GM12878 (cell line): ENCODE data around the gene TM4SF1. TPM values are rescaled to one million over a fixed set of nuclear protein-coding genes. Genes with fewer than 3 reads are reported as not detected.

Experiments
- ATAC-seq: fragments of 200-7000 bp; cut with Tn5 transposase; 3 replicates; pipeline ENCODE4 v1.9.1; 2020; ENCODE audit warnings: mild to moderate bottlenecking, moderate library complexity
- BruUV-seq: library from RNA; stranded (reverse); fragments of 400-500 nt; replicated peaks from 2 replicates; lab custom pipeline; 2021; lab: Mats Ljungman, UMichigan
- CTCF ChIA-PET: fragments of 300-600 bp; sonication (Branson Sonifier 250); formaldehyde crosslinking; extraction: SDS; loops from one replicate; lab custom pipeline; 2021; ENCODE audit warnings: inconsistent platforms; lab: Yijun Ruan, JAX
- POLR2A ChIA-PET: fragments of 350-600 bp; formaldehyde crosslinking; extraction: SDS; loops from one replicate; lab custom pipeline; 2021; ENCODE audit warnings: inconsistent platforms; lab: Charles Lee
- RAD21 ChIA-PET: fragments of 300-600 bp; sonication (Branson Sonifier 250); formaldehyde crosslinking; loops from one replicate; lab custom pipeline; 2023; ENCODE audit warnings: antibody characterized with exemption; ENCODE audit not compliant: unreplicated experiment; lab: Charles Lee
- SMC1A ChIA-PET: fragments of 300-600 bp; sonication (Branson Sonifier 250); formaldehyde crosslinking; loops from one replicate; lab custom pipeline; 2023; ENCODE audit not compliant: unreplicated experiment, uncharacterized antibody; lab: Charles Lee
- DNase-seq: peaks from one replicate; pipeline ENCODE4 v3.0.0-alpha.2; 2011; ENCODE audit warnings: low read depth, low spot score
- FAIRE-seq: peaks from 3 replicates; lab custom pipeline; 2011; peaks lifted over from hg19 to GRCh38; lab: Jason Lieb, UNC
- H2AFZ ChIP-seq: 2 replicates; pipeline ENCODE4 v1.6.0; 2011; ENCODE audit warnings: low read depth, low read length, control low read depth; ENCODE audit not compliant: control insufficient read depth
- H3K27ac ChIP-seq: 2 replicates; pipeline ENCODE4 v1.5.1; 2011; ENCODE audit warnings: control low read depth; ENCODE audit not compliant: control insufficient read depth, insufficient read depth
- H3K27me3 ChIP-seq, 2 experiments: replicated peaks in 1 of 2; 2 replicates each; pipeline versions ENCODE4 v1.6.0 to v1.6.1; 2011; ENCODE audit warnings: low read length in 1 of 2; ENCODE audit not compliant: control insufficient read depth in 2 of 2, insufficient read depth in 2 of 2
- H3K36me3 ChIP-seq, 2 experiments: 2 replicates each; pipeline ENCODE4 v1.5.1; 2011; ENCODE audit warnings: low read length in 1 of 2; ENCODE audit not compliant: control insufficient read depth in 2 of 2, insufficient read depth in 2 of 2
- H3K4me1 ChIP-seq: 2 replicates; pipeline ENCODE4 v1.6.1; 2011; ENCODE audit warnings: mild to moderate bottlenecking, low read length, moderate library complexity, mixed read lengths; ENCODE audit not compliant: control insufficient read depth, insufficient read depth
- H3K4me2 ChIP-seq: 2 replicates; pipeline ENCODE4 v1.6.0; 2011; ENCODE audit warnings: control low read depth; ENCODE audit not compliant: control insufficient read depth, insufficient read depth
- H3K4me3 ChIP-seq: fragments of 200-600 bp; sonication (generic); 2 replicates; pipeline ENCODE4 v1.5.1; 2016
- H3K79me2 ChIP-seq: 2 replicates; pipeline ENCODE4 v1.6.0; 2011; ENCODE audit warnings: low read length; ENCODE audit not compliant: control insufficient read depth, insufficient read depth
- H3K9ac ChIP-seq: 2 replicates; pipeline ENCODE4 v1.8.0; 2011; ENCODE audit warnings: low read length, control low read depth, mixed read lengths; ENCODE audit not compliant: control insufficient read depth, insufficient read depth
- H3K9me3 ChIP-seq: replicated peaks from 3 replicates; pipeline ENCODE4 v1.5.1; 2011; ENCODE audit warnings: mild to moderate bottlenecking, low read length; ENCODE audit not compliant: control insufficient read depth, insufficient read depth
- H4K20me1 ChIP-seq: 2 replicates; pipeline ENCODE4 v1.6.0; 2011; ENCODE audit not compliant: control insufficient read depth, insufficient read depth
- ASH2L ChIP-seq: fragments of 300-600, 200-600 bp; sonication (generic); IDR thresholded peaks from 2 replicates; pipeline ENCODE4 v1.6.1; 2017; ENCODE audit warnings: low read depth, mild to moderate bottlenecking, borderline replicate concordance
- BHLHE40 ChIP-seq, 2 experiments: fragments of 450-650 bp in 1 of 2; IDR thresholded peaks; 2 replicates each; pipeline ENCODE4 v1.6.1; 2011 to 2017; ENCODE audit warnings: low read depth in 2 of 2, borderline replicate concordance in 1 of 2, improper control_type of control experiment in 1 of 2, low read length in 1 of 2, mild to moderate bottlenecking in 1 of 2
- EGR1 ChIP-seq, 2 experiments: IDR thresholded peaks; 1 replicate in 1 of 2; 2 replicates in 1 of 2; pipeline ENCODE4 v1.6.1; 2011 to 2012; ENCODE audit warnings: low read depth in 2 of 2, low read length in 2 of 2, borderline replicate concordance in 1 of 2, mild to moderate bottlenecking in 1 of 2, moderate library complexity in 1 of 2
- EP300 ChIP-seq, 2 experiments: fragments of 150-350 bp in 1 of 2; IDR thresholded peaks; 2 replicates each; pipeline ENCODE4 v1.6.1; 2011 to 2012; ENCODE audit warnings: low read depth in 2 of 2, low read length in 2 of 2, borderline replicate concordance in 1 of 2, improper control_type of control experiment in 1 of 2, inconsistent platforms in 1 of 2; ENCODE audit not compliant: control insufficient read depth in 1 of 2
- ESRRA ChIP-seq: IDR thresholded peaks from 2 replicates; pipeline ENCODE4 v1.6.1; 2012; ENCODE audit warnings: mild to moderate bottlenecking, low read length, improper control_type of control experiment
- HDGF ChIP-seq: fragments of 450-650 bp; IDR thresholded peaks from 2 replicates; pipeline ENCODE4 v1.6.1; 2016; ENCODE audit warnings: antibody characterized with exemption
- JUNB ChIP-seq: IDR thresholded peaks from 2 replicates; pipeline ENCODE4 v1.6.1; 2016; ENCODE audit warnings: antibody characterized with exemption, mild to moderate bottlenecking
- JUND ChIP-seq: IDR thresholded peaks from 2 replicates; pipeline ENCODE4 v1.6.1; 2012; ENCODE audit warnings: low read depth, mild to moderate bottlenecking, low read length, improper control_type of control experiment, moderate library complexity
- MYC ChIP-seq: IDR thresholded peaks from 2 replicates; pipeline ENCODE4 v1.6.1; 2011; ENCODE audit warnings: mild to moderate bottlenecking, low read length, moderate library complexity, inconsistent platforms; ENCODE audit not compliant: insufficient read depth, insufficient replicate concordance, insufficient read length, severe bottlenecking
- NFYB ChIP-seq: IDR thresholded peaks from 2 replicates; pipeline ENCODE4 v1.6.1; 2011; ENCODE audit warnings: low read depth, mild to moderate bottlenecking, low read length, improper control_type of control experiment, moderate library complexity; ENCODE audit not compliant: insufficient read depth
- POLR2A ChIP-seq: IDR thresholded peaks from 2 replicates; pipeline ENCODE4 v1.6.1; 2011; ENCODE audit warnings: low read depth, mild to moderate bottlenecking, low read length
- POLR2AphosphoS2 ChIP-seq: IDR thresholded peaks from 2 replicates; pipeline ENCODE4 v1.6.1; 2011; ENCODE audit warnings: low read depth, mild to moderate bottlenecking, low read length, improper control_type of control experiment, moderate library complexity
- RAD51 ChIP-seq: fragments of 450-650 bp; IDR thresholded peaks from 2 replicates; pipeline ENCODE4 v1.6.1; 2016; ENCODE audit warnings: moderate library complexity, mild to moderate bottlenecking, inconsistent platforms
- RBBP5 ChIP-seq: fragments of 200-600 bp; sonication (generic); conservative IDR thresholded peaks from 2 replicates; pipeline ENCODE4 v1.6.1; 2016
- RUNX3 ChIP-seq: IDR thresholded peaks from 2 replicates; pipeline ENCODE4 v1.6.1; 2012; ENCODE audit warnings: low read length, inconsistent platforms
- SIX5 ChIP-seq: IDR thresholded peaks from 2 replicates; pipeline ENCODE4 v1.6.1; 2011; ENCODE audit warnings: mild to moderate bottlenecking, low read depth, low read length, moderate library complexity; ENCODE audit not compliant: severe bottlenecking
- SMAD5 ChIP-seq: IDR thresholded peaks from 2 replicates; pipeline ENCODE4 v1.6.1; 2016; ENCODE audit warnings: antibody characterized with exemption, low read depth
- TCF12 ChIP-seq: IDR thresholded peaks from 2 replicates; pipeline ENCODE4 v1.6.1; 2011; ENCODE audit warnings: low read depth, mild to moderate bottlenecking, low read length
- TCF7 ChIP-seq: IDR thresholded peaks from 2 replicates; pipeline ENCODE4 v1.6.1; 2014; ENCODE audit warnings: antibody characterized with exemption, borderline replicate concordance
- WGBS: methylation state at CpG from one replicate; pipeline ENCODE4 v1.1.6; 2016; ENCODE audit warnings: low lambda C conversion rate; ENCODE audit not compliant: insufficient replicate concordance, insufficient coverage; ENCODE audit errors: missing lambda C conversion rate; 5-methylcytosine and 5-hydroxymethylcytosine counted together
- in situ Hi-C: fragments of 300-500 bp; cut with MboI; formaldehyde crosslinking; loops from 9 replicates; pipeline ENCODE4 v1.14.3; 2018; ENCODE audit warnings: mixed read lengths
- intact Hi-C: fragments of 100-400 bp; cut with micrococcal nuclease; formaldehyde crosslinking; loops from one replicate; pipeline ENCODE4 v1.14.2; 2022; ENCODE audit not compliant: unreplicated experiment
- polyA plus RNA-seq, 11 experiments: library from polyadenylated mRNA; depleted of rRNA in 4 of 11; unstranded in 6 of 11; stranded (reverse) in 5 of 11; fragments of >200 nt; fragmentation: Nextera tagmentation in 4 of 11; fragmentation: Illumina TruSeq in 1 of 11; extraction: Ambion mirVana in 4 of 11; extraction: Trizol in 1 of 11; gene quantifications; 1 replicate in 1 of 11; 2 replicates in 10 of 11; pipeline versions ENCODE4 v1.2.1 to v1.2.3, GENCODE V29; 2011 to 2016; ENCODE audit warnings: inconsistent platforms in 2 of 11, missing spikeins in 2 of 11, low read depth in 1 of 11
- total RNA-seq, 4 experiments: library from RNA; depleted of rRNA in 3 of 4; stranded (reverse); fragments of >200 nt in 3 of 4; fragmentation: Illumina TruSeq in 1 of 4; extraction: Trizol in 1 of 4; gene quantifications; 2 replicates each; pipeline versions ENCODE4 v1.2.1 to v1.2.3, GENCODE V29; 2013 to 2021
- TF ChIP-seq, protein P1 (sequence below): fragments of 450-650 bp; IDR thresholded peaks from 2 replicates; pipeline ENCODE4 v1.6.1; 2017; ENCODE audit warnings: antibody characterized with exemption, mild to moderate bottlenecking, moderate library complexity
- TF ChIP-seq, protein P2 (sequence below): IDR thresholded peaks from 2 replicates; pipeline ENCODE4 v1.6.1; 2011; ENCODE audit warnings: mild to moderate bottlenecking, low read depth, low read length, moderate library complexity; ENCODE audit not compliant: insufficient replicate concordance

Gene TM4SF1
- total and polyA plus RNA-seq, 10 of the 15 experiments (the other 5 are each of a cell fraction or from before 2014, with no cell fraction given), result 0.05 to 1.2 TPM; not detected in 8

DNA sequence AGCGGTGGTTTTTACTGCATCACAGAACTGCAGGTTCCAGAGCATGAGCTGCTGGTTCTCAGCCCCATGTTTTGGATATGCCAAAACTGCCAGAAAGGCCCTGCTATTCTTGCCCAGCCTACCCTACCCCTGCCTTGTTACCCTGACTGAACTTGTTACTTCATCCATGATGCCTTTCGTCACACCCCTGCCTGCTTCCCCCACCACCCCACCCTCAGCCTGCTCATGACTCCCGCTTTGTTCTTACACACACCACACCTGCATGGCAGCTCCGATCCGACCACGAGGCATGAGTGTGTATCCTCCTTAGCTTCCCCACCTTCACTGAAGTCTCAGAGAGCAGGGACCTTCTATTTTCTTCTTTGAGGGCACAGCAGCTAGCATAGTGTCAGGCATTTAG lies 5.1 kb upstream of the TM4SF1 start (continued):
- TF ChIP-seq TCF12 (no peak), POLR2AphosphoS2 (no peak), BHLHE40 (IDR thresholded peaks at IDR 0.05; ENCODE audit: borderline replicate concordance in 1 of 2, low read depth in 2 of 2, low read length in 1 of 2) (no peak), NFYB (no peak), TCF7 (no peak), HDGF (no peak)
- TF ChIP-seq, all 136 proteins: peak for 0

DNA sequence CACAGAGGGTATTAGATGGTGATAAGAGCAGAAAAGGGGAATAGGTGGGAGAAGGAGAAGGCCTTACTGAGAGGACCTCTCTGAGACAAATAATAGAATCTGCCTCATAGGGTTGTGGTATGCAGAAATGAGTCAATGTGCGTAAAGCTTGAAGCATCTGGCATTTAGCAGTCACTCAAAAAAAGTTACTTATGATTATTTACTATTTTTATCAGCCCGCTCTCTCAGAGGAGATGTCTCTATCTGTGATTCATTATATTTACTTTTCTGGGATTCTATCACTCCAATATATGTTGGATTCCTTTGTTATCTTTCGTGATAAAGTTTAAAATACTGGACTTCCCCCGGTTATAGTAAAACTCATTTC lies 4.6 kb upstream of the TM4SF1 start:
- intact Hi-C loops (no loop called here), in situ Hi-C loops (no loop called here)
- Histone ChIP-seq H3K27ac (no peak overlapping the region), H3K4me3 (no peak overlapping the region), H3K4me1 (no peaks in the 10 kb centered on the region), H3K4me2 (no peak overlapping the region), H3K9me3 (no peaks in the 10 kb centered on the region), H3K79me2 (no peaks in the 10 kb centered on the region), H4K20me1 (no peaks in the 10 kb centered on the region), H3K36me3 (no peaks in the 10 kb centered on the region), H2AFZ (no peak overlapping the region), H3K27me3 (no peaks in the 10 kb centered on the region), H3K9ac (no peak overlapping the region)
- POLR2A ChIA-PET, result no interaction called here
- 22% methylated on average over 4 of the region's 4 CpGs for WGBS
- FAIRE-seq, result no peak
- no peak for DNase-seq
- peak; percentile 75 for ATAC-seq
- RAD21 ChIA-PET, result no interaction called here
- SMC1A ChIA-PET, result interaction anchor here (1.6 kb wide), 1 partner anchor 29 kb away, joined by 3 read pairs; no protein-coding TSS in a partner anchor
- CTCF ChIA-PET, result interaction anchor here (0.6 to 1.5 kb wide), 2 partner anchors 9 to 31 kb away, joined by 3 read pairs; no protein-coding TSS in a partner anchor
- no TSS peak for BruUV-seq
- no peak for TF ChIP-seq RAD51
- no peak for TF ChIP-seq SIX5
- no peak for TF ChIP-seq ASH2L
- TF ChIP-seq EP300 (IDR thresholded peaks at IDR 0.05; ENCODE audit: borderline replicate concordance in 1 of 2, control insufficient read depth in 1 of 2, low read depth in 2 of 2, low read length in 2 of 2), result 0 out of 4 replicates have a peak, but pooled peaks of 1 of the 2 experiments have one; percentile 24
- no peak for TF ChIP-seq POLR2A
- no peak for TF ChIP-seq MYC
- no peak for TF ChIP-seq RBBP5
- TF ChIP-seq, protein P1, sequence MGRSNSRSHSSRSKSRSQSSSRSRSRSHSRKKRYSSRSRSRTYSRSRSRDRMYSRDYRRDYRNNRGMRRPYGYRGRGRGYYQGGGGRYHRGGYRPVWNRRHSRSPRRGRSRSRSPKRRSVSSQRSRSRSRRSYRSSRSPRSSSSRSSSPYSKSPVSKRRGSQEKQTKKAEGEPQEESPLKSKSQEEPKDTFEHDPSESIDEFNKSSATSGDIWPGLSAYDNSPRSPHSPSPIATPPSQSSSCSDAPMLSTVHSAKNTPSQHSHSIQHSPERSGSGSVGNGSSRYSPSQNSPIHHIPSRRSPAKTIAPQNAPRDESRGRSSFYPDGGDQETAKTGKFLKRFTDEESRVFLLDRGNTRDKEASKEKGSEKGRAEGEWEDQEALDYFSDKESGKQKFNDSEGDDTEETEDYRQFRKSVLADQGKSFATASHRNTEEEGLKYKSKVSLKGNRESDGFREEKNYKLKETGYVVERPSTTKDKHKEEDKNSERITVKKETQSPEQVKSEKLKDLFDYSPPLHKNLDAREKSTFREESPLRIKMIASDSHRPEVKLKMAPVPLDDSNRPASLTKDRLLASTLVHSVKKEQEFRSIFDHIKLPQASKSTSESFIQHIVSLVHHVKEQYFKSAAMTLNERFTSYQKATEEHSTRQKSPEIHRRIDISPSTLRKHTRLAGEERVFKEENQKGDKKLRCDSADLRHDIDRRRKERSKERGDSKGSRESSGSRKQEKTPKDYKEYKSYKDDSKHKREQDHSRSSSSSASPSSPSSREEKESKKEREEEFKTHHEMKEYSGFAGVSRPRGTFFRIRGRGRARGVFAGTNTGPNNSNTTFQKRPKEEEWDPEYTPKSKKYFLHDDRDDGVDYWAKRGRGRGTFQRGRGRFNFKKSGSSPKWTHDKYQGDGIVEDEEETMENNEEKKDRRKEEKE, result no peak
- peak; percentile 78 for TF ChIP-seq RUNX3
- TF ChIP-seq, protein P2, sequence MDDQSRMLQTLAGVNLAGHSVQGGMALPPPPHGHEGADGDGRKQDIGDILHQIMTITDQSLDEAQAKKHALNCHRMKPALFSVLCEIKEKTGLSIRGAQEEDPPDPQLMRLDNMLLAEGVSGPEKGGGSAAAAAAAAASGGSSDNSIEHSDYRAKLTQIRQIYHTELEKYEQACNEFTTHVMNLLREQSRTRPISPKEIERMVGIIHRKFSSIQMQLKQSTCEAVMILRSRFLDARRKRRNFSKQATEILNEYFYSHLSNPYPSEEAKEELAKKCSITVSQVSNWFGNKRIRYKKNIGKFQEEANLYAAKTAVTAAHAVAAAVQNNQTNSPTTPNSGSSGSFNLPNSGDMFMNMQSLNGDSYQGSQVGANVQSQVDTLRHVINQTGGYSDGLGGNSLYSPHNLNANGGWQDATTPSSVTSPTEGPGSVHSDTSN, result no peak
- TF ChIP-seq NFYB, result no peak
- TF ChIP-seq JUND, result no peak
- no peak for TF ChIP-seq ESRRA
- TF ChIP-seq SMAD5, result no peak
- peak; percentile 87 for TF ChIP-seq JUNB
- TF ChIP-seq EGR1 (IDR thresholded peaks at IDR 0.05; ENCODE audit: borderline replicate concordance in 1 of 2, low read depth in 2 of 2, low read length in 2 of 2), result no peak
- TF ChIP-seq TCF12, result 0 out of 2 replicates have a peak, but pooled peaks have one; percentile 54
